ENCODE results near the gene ARFGAP2. TPM values are rescaled to one million over a fixed set of nuclear protein-coding genes. Genes with fewer than 3 reads are reported as not detected.

ARFGAP2 gene
- total RNA-seq, 1 donor from 2014 or later = 91.4 TPM

- DNase-seq (ENCODE audit: extremely low read depth, low read depth, low spot score) = no peak
Measured at GRCh38 chr11:47172740-47173336, 3.8 kb downstream of the ARFGAP2 start.

GRCh38 chr11:47171856-47172255 lies 4.8 kb downstream of the ARFGAP2 start:
- DNase-seq (ENCODE audit: extremely low read depth, low read depth, low spot score) = no peak

GRCh38 chr11:47171061-47171838 lies 5.4 kb downstream of the ARFGAP2 start:
- DNase-seq (ENCODE audit: extremely low read depth, low read depth, low spot score) = no peak

GRCh38 chr11:47166368-47166767 lies 10.3 kb downstream of the ARFGAP2 start:
- DNase-seq (ENCODE audit: extremely low read depth, low read depth, low spot score) = no peak

- no peak for DNase-seq (ENCODE audit: extremely low read depth, low read depth, low spot score)
Measured at GRCh38 chr11:47165253-47165840, 11.3 kb downstream of the ARFGAP2 start.

- no peak for DNase-seq (ENCODE audit: extremely low read depth, low read depth, low spot score)
Measured at GRCh38 chr11:47164321-47164720, 12.4 kb downstream of the ARFGAP2 start.

- DNase-seq (ENCODE audit: extremely low read depth, low read depth, low spot score) = no peak
Measured at GRCh38 chr11:47163898-47164297, 12.8 kb downstream of the ARFGAP2 start.

GRCh38 chr11:47163193-47163592 lies 13.5 kb downstream of the ARFGAP2 start:
- no peak for DNase-seq (ENCODE audit: extremely low read depth, low read depth, low spot score)

GRCh38 chr11:47162426-47162825 lies 14.3 kb downstream of the ARFGAP2 start:
- DNase-seq (ENCODE audit: extremely low read depth, low read depth, low spot score) = no peak

- no peak for DNase-seq (ENCODE audit: extremely low read depth, low read depth, low spot score)
Measured at GRCh38 chr11:47161890-47162289, 14.8 kb downstream of the ARFGAP2 start.

GRCh38 chr11:47161134-47161854 lies 15.4 kb downstream of the ARFGAP2 start:
- DNase-seq (ENCODE audit: extremely low read depth, low read depth, low spot score) = no peak

- no peak for DNase-seq (ENCODE audit: extremely low read depth, low read depth, low spot score)
Measured at GRCh38 chr11:47160753-47161133, 15.9 kb downstream of the ARFGAP2 start.

- DNase-seq (ENCODE audit: extremely low read depth, low read depth, low spot score) = no peak
Measured at GRCh38 chr11:47158242-47158641, 18.4 kb downstream of the ARFGAP2 start.

GRCh38 chr11:47157805-47158204 lies 18.9 kb downstream of the ARFGAP2 start:
- DNase-seq (ENCODE audit: extremely low read depth, low read depth, low spot score) = no peak

- DNase-seq (ENCODE audit: extremely low read depth, low read depth, low spot score) = no peak
Measured at GRCh38 chr11:47156951-47157350, 19.7 kb downstream of the ARFGAP2 start.

- no peak for DNase-seq (ENCODE audit: extremely low read depth, low read depth, low spot score)
Measured at GRCh38 chr11:47156333-47156732, 20.3 kb downstream of the ARFGAP2 start.

GRCh38 chr11:47155879-47156278 lies 20.8 kb downstream of the ARFGAP2 start:
- DNase-seq (ENCODE audit: extremely low read depth, low read depth, low spot score) = no peak

GRCh38 chr11:47154616-47155570 lies 21.8 kb downstream of the ARFGAP2 start:
- DNase-seq (ENCODE audit: extremely low read depth, low read depth, low spot score) = no peak

GRCh38 chr11:47152953-47153950 lies 23.4 kb downstream of the ARFGAP2 start:
- peak; percentile 36 for DNase-seq (ENCODE audit: extremely low read depth, low read depth, low spot score)
